ENCODE data around the gene CHCHD3.

CHCHD3 gene

GRCh38 chr7:132857703-132858102 lies 224.2 kb downstream of the CHCHD3 start:
- DNase-seq, result no peak

DNA sequence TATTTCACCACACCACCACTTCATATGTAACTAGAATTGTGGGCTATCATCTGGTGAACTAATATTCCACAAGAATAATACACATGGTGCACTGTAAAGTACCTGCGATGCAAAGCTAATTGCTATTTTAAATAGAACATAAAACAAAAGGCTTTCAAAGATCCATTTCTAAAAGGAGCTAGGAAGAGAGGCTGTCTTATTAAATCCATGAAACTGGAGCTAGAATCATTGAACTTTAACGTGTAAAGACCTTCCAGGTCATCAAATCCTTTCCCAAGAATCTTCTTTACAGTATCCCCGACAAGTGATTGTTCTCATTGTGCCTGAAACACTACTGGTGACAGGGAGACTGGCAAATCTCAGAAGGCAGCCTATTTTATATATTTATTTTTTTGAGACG lies 224.9 kb downstream of the CHCHD3 start:
- DNase-seq, result no peak

GRCh38 chr7:132856416-132856815 lies 225.5 kb downstream of the CHCHD3 start:
- no peak for DNase-seq

DNA sequence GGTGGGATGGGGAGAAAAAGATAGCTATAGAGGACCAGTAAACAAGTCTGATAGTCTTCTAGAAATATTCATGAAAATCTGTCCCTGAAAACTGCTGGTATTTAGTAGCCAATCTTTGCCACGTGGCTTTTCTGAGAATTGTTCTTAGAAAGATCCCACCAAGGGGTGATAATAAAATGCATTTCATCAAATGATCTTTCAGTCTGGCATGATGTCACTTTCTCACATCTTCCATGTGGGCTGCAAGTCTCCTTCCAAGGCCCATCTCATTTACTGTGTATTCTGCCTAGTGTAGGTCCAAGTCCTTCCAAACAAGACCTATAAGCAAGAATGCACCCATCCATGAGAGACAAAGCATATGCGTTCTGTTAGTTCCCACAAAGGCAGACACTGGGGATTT lies 226.0 kb downstream of the CHCHD3 start:
- no peak for DNase-seq

GRCh38 chr7:132854238-132854637 lies 227.7 kb downstream of the CHCHD3 start:
- no peak for DNase-seq

GRCh38 chr7:132847376-132847775 lies 234.5 kb downstream of the CHCHD3 start:
- no peak for DNase-seq

GRCh38 chr7:132846086-132846485 lies 235.8 kb downstream of the CHCHD3 start:
- no peak for DNase-seq

- no peak for DNase-seq
These were observed 239.4 kb downstream of the CHCHD3 start for GRCh38 chr7:132842478-132842877.

- DNase-seq, result no peak
These were observed 241.7 kb downstream of the CHCHD3 start for GRCh38 chr7:132840199-132840598.

GRCh38 chr7:132838313-132838712 lies 243.6 kb downstream of the CHCHD3 start:
- DNase-seq, result no peak

DNA sequence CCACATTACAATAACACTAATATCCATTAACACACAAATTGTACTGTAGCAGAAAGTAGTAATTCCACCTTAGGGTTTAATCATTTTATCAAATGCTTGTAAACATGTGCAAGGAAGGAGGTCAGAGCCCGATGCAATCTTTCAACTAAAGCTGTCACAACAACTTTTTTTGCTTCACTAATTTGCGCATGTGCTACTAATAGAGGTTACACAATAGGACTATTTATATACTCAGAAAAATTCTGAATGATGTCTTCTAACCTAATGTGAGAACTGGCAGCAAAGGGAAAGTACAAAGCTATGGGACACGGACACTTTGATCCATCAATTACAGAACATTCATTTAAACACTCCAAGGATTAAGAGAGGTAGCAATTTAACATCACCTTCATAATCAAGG lies 244.4 kb downstream of the CHCHD3 start:
- DNase-seq, result no peak

GRCh38 chr7:132836746-132837145 lies 245.1 kb downstream of the CHCHD3 start:
- DNase-seq, result no peak

- DNase-seq, result no peak
These were observed 250.9 kb downstream of the CHCHD3 start for GRCh38 chr7:132830941-132831340.

GRCh38 chr7:132828502-132828901 lies 253.4 kb downstream of the CHCHD3 start:
- no peak for DNase-seq

- DNase-seq, result no peak
These were observed 255.7 kb downstream of the CHCHD3 start for GRCh38 chr7:132825932-132826835.

DNA sequence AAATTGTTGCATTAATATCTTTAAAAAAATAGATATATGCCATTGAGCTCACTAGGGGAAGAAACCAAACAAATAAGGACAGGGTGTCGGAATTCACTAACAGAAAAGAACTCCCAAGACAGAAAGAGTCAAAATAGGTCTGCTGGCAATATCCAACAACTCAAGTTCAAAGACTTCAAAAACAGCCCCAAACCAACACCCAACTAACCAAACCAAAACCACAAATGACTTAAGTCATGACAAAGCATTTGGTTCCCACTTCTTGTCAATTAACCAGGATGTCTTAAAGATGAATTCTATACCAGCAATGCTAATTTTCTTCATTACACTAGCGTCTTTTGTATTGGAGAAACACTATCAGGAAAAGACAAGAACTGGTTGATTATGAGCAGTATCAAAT lies 256.7 kb downstream of the CHCHD3 start:
- no peak for DNase-seq

DNA sequence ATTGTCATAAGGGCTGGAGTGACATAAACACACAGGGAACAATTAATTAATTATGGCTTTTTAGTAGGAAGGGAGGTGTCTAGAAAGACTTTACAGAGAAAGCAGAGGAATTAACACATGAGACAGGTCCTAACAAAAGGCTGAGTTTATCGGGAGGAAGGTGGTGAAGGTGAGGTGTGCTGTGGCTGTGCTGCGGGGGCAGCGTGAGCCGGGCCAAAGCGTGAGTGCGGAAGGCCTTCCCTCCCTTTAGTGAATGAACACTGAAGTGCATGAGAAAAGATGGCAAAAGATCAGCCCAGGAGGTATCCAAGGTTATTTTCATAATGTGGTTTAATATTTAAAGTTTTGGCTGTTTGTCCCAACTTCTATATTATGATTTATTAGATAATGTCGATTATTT lies 262.2 kb downstream of the CHCHD3 start:
- no peak for DNase-seq

DNA sequence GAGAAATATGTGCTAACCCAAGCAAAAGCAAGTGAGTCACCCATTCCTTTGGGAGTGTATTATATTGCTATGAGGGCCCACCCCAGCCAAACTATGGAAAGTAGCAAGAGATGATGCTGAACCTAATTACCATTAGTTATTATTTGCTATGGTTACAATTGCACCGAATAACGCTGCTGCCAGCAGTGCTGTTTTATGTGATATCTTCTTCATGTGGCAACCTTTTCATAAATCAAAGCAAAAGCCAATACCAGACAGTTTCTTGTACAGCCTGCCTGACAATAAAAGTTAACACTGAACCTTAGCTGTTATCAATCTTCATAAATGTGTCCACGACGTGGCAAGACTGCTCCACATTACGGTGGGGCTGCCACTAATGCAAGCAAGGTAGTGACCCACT lies 263.9 kb downstream of the CHCHD3 start:
- DNase-seq, result no peak

DNA sequence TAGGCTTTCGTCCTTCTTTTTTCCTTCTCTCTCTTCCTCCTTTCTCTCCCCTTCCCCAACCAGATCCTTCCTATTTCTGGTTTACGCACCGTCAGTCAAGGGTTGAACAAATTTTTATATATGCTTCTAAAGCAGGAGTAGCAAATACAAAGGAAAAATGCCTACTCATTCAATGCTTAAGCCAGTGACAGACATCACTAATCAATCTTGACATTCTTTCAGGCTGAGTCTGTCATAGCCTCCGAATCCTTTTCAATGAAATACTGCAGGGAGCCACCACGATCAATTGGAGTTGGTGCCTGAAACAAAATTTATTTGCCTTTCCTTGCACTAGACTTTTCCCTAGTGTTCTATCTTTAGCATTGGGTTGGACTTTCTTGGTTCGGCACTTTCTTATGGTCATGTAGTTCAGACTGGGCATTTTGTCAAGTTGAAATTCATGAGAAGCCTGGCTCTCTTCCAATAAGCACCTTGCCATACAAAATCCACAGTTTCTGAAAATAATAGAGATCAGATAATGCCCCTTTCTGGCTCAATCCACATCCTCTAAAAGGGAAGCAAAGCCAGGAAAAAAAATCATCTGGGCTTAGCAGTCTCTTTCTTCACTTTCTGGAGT lies 266.1 kb downstream of the CHCHD3 start:
- DNase-seq, result no peak

GRCh38 chr7:132815130-132815529 lies 266.8 kb downstream of the CHCHD3 start:
- DNase-seq, result no peak

GRCh38 chr7:132810561-132810960 lies 271.3 kb downstream of the CHCHD3 start:
- no peak for DNase-seq

- no peak for DNase-seq
These were observed 275.1 kb downstream of the CHCHD3 start for GRCh38 chr7:132806834-132807233.

DNA sequence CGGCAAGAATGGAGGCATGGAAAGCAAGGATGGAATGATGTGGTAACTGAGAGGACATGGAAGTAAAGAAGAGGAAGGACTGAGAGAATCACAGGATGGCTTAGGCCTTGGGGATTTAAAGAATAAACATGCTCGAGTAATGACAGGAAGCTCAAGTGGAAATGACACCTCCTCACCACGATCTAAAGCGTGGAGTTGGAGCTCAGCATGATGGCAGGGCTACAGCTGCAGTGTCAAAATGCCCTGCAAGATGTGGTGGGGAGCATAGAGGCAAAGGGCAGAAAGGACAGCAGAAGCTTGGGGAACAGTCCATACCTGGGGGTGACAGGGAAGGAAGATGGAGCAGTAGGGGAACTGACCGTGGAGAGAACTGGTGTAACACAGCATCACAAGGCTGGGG lies 276.1 kb downstream of the CHCHD3 start:
- no peak for DNase-seq

GRCh38 chr7:132804849-132805485 lies 276.9 kb downstream of the CHCHD3 start:
- DNase-seq, result no peak

All from stimulated activated CD8-positive, alpha-beta memory T cell treated with anti-CD3 and anti-CD28 coated beads, Interleukin-4, amount 100 ng/mL, for 48 hours (primary cell).